Measurements from ENCODE around the gene TBX21. TPM values are rescaled to one million over a fixed set of nuclear protein-coding genes. Genes with fewer than 3 reads are reported as not detected.

Gene TBX21
- total RNA-seq, 1 experiment from 2014 or later: 0.15 TPM

DNA sequence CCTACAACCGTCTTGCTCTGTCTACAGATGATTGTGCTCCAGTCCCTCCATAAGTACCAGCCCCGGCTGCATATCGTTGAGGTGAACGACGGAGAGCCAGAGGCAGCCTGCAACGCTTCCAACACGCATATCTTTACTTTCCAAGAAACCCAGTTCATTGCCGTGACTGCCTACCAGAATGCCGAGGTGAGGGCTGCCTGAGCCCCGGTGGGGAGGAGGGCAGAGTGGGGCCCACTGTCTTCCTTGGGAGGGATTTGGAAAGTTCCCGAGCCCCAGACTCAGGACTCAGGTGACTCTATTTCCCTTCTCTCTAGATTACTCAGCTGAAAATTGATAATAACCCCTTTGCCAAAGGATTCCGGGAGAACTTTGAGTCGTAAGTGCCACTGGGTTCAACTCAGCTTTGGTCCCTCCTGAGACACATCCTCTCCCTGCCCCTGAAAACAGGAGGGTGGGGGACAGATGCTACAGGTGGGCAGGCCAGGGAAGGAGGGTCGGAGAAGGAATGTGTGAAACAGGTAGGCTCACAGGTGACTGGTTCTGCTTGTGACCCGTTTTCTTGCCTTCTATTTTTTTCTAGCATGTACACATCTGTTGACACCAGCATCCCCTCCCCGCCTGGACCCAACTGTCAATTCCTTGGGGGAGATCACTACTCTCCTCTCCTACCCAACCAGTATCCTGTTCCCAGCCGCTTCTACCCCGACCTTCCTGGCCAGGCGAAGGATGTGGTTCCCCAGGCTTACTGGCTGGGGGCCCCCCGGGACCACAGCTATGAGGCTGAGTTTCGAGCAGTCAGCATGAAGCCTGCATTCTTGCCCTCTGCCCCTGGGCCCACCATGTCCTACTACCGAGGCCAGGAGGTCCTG lies 11.4 kb downstream of the TBX21 start:
- Mint-ChIP-seq H3K9me3 (no peaks in the 10 kb centered on the region), H3K4me1 (no peaks in the 10 kb centered on the region), H3K4me3 (no peak overlapping the region), H3K27me3 (ENCODE audit: low read depth) (peaks cover 13% of the 10 kb centered on the region), H3K27ac (no peak overlapping the region), H3K36me3 (no peaks in the 10 kb centered on the region)
- ChIA-PET POLR2A (no interaction called here), CTCF (interaction anchor here (0.6 to 6.0 kb wide), 8 partner anchors 12 to 1902 kb away, joined by 3 to 59 read pairs (median 4); partner anchors contain the start of gene TBX21)
- DNase-seq (ENCODE audit: low spot score): no peak
- TF ChIP-seq, protein P1, sequence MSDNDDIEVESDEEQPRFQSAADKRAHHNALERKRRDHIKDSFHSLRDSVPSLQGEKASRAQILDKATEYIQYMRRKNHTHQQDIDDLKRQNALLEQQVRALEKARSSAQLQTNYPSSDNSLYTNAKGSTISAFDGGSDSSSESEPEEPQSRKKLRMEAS (CRISPR knock-in tag; IDR thresholded peaks at IDR 0.05): no peak
- TF ChIP-seq MLX (CRISPR knock-in tag; IDR thresholded peaks at IDR 0.05): no peak
- TF ChIP-seq, protein P2, sequence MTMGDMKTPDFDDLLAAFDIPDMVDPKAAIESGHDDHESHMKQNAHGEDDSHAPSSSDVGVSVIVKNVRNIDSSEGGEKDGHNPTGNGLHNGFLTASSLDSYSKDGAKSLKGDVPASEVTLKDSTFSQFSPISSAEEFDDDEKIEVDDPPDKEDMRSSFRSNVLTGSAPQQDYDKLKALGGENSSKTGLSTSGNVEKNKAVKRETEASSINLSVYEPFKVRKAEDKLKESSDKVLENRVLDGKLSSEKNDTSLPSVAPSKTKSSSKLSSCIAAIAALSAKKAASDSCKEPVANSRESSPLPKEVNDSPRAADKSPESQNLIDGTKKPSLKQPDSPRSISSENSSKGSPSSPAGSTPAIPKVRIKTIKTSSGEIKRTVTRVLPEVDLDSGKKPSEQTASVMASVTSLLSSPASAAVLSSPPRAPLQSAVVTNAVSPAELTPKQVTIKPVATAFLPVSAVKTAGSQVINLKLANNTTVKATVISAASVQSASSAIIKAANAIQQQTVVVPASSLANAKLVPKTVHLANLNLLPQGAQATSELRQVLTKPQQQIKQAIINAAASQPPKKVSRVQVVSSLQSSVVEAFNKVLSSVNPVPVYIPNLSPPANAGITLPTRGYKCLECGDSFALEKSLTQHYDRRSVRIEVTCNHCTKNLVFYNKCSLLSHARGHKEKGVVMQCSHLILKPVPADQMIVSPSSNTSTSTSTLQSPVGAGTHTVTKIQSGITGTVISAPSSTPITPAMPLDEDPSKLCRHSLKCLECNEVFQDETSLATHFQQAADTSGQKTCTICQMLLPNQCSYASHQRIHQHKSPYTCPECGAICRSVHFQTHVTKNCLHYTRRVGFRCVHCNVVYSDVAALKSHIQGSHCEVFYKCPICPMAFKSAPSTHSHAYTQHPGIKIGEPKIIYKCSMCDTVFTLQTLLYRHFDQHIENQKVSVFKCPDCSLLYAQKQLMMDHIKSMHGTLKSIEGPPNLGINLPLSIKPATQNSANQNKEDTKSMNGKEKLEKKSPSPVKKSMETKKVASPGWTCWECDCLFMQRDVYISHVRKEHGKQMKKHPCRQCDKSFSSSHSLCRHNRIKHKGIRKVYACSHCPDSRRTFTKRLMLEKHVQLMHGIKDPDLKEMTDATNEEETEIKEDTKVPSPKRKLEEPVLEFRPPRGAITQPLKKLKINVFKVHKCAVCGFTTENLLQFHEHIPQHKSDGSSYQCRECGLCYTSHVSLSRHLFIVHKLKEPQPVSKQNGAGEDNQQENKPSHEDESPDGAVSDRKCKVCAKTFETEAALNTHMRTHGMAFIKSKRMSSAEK (CRISPR knock-in tag; IDR thresholded peaks at IDR 0.05; ENCODE audit: borderline replicate concordance): no peak
- TF ChIP-seq RELA (CRISPR knock-in tag; IDR thresholded peaks at IDR 0.05; ENCODE audit: borderline replicate concordance): no peak
- TF ChIP-seq RORB (CRISPR knock-in tag; IDR thresholded peaks at IDR 0.05): no peak
- TF ChIP-seq, protein P3, sequence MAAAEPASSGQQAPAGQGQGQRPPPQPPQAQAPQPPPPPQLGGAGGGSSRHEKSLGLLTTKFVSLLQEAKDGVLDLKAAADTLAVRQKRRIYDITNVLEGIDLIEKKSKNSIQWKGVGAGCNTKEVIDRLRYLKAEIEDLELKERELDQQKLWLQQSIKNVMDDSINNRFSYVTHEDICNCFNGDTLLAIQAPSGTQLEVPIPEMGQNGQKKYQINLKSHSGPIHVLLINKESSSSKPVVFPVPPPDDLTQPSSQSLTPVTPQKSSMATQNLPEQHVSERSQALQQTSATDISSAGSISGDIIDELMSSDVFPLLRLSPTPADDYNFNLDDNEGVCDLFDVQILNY (CRISPR knock-in tag; IDR thresholded peaks at IDR 0.05): no peak
- TF ChIP-seq NFE2L1 (CRISPR knock-in tag; IDR thresholded peaks at IDR 0.05): no peak
- TF ChIP-seq ATF6 (CRISPR knock-in tag; IDR thresholded peaks at IDR 0.05): no peak
- ATAC-seq: no peak

GRCh38 chr17:47745037-47745380 lies 12.0 kb downstream of the TBX21 start:
- DNase-seq (ENCODE audit: low spot score): no peak
- POLR2A ChIA-PET: no interaction called here
- Mint-ChIP-seq H3K27me3 (ENCODE audit: low read depth) (peaks cover 13% of the 10 kb centered on the region), H3K4me1 (no peaks in the 10 kb centered on the region), H3K36me3 (no peaks in the 10 kb centered on the region), H3K4me3 (no peak overlapping the region), H3K9me3 (no peaks in the 10 kb centered on the region), H3K27ac (no peak overlapping the region)
- CTCF ChIA-PET: interaction anchor here (0.6 to 6.0 kb wide), 7 partner anchors 12 to 1902 kb away, joined by 3 to 59 read pairs (median 4); partner anchors contain the start of gene TBX21
- peak; percentile 47 for ATAC-seq
- TF ChIP-seq ARID4B (CRISPR knock-in tag; IDR thresholded peaks at IDR 0.05; ENCODE audit: borderline replicate concordance): no peak
- TF ChIP-seq NR1H2 (CRISPR knock-in tag; IDR thresholded peaks at IDR 0.05): no peak
- no peak for TF ChIP-seq GTF2I (CRISPR knock-in tag; conservative IDR thresholded peaks at IDR 0.05)
- TF ChIP-seq, protein P4, sequence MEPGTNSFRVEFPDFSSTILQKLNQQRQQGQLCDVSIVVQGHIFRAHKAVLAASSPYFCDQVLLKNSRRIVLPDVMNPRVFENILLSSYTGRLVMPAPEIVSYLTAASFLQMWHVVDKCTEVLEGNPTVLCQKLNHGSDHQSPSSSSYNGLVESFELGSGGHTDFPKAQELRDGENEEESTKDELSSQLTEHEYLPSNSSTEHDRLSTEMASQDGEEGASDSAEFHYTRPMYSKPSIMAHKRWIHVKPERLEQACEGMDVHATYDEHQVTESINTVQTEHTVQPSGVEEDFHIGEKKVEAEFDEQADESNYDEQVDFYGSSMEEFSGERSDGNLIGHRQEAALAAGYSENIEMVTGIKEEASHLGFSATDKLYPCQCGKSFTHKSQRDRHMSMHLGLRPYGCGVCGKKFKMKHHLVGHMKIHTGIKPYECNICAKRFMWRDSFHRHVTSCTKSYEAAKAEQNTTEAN (CRISPR knock-in tag; IDR thresholded peaks at IDR 0.05): no peak
- no peak for TF ChIP-seq MLX (CRISPR knock-in tag; IDR thresholded peaks at IDR 0.05)
- TF ChIP-seq CREM (CRISPR knock-in tag; IDR thresholded peaks at IDR 0.05): no peak
- no peak for TF ChIP-seq ZSCAN18 (CRISPR knock-in tag; IDR thresholded peaks at IDR 0.05)
- no peak for TF ChIP-seq HMGA2 (CRISPR knock-in tag; IDR thresholded peaks at IDR 0.05)
- TF ChIP-seq RORB (CRISPR knock-in tag; IDR thresholded peaks at IDR 0.05): no peak
- TF ChIP-seq TP53 (CRISPR knock-in tag; IDR thresholded peaks at IDR 0.05): no peak
- no peak for TF ChIP-seq SMAD3 (CRISPR knock-in tag; IDR thresholded peaks at IDR 0.05; ENCODE audit: borderline replicate concordance)
